ENCODE measurements around the gene PCNX2.

PCNX2 gene

GRCh38 chr1:232952514-232953499 is 342.7 kb downstream of the PCNX2 start:
- Histone ChIP-seq H3K4me1 (peaks cover 0 to 22% (median 11%) of the 10 kb centered on the region in 4 donors), H3K9me3 (no peaks in the 10 kb centered on the region), H3K27ac (no peak overlapping the region), H3K4me3 (no peak overlapping the region), H3K27me3 (no peaks in the 10 kb centered on the region), H3K36me3 (peaks cover 3 to 23% (median 17%) of the 10 kb centered on the region in 3 donors)
- DNase-seq = peak in 1 of 2 donors; percentile 26
- peak; percentile 25 to 28 for TF ChIP-seq CTCF (IDR thresholded peaks at IDR 0.05)
- intact Hi-C loops (cut with DNase I; ENCODE audit: low total_unique reads) = no loop called here

- H3K4me1 ChIP-seq = peaks cover 0 to 22% (median 11%) of the 10 kb centered on the region in 4 donors
- peak overlapping the region; percentile 75 to 93 for H3K4me3 ChIP-seq
- H3K27ac ChIP-seq = no peak overlapping the region
- H3K9me3 ChIP-seq = no peaks in the 10 kb centered on the region
- no peak for DNase-seq
- no peak for TF ChIP-seq CTCF (IDR thresholded peaks at IDR 0.05)
- intact Hi-C loops (cut with DNase I; ENCODE audit: low total_unique reads) = no loop called here
- peaks cover 0 to 11% (median 7%) of the 10 kb centered on the region in 3 donors for H3K36me3 ChIP-seq
- H3K27me3 ChIP-seq = no peaks in the 10 kb centered on the region
Observed at GRCh38 chr1:232951605-232952004, 343.9 kb downstream of the PCNX2 start.

GRCh38 chr1:232951180-232951579 is 344.3 kb downstream of the PCNX2 start:
- DNase-seq = no peak
- Histone ChIP-seq H3K27me3 (no peaks in the 10 kb centered on the region), H3K4me3 (peak overlapping the region; percentile 75 to 93), H3K9me3 (no peaks in the 10 kb centered on the region), H3K36me3 (peaks cover 0 to 7% (median 2%) of the 10 kb centered on the region in 3 donors), H3K4me1 (peaks cover 0 to 22% (median 11%) of the 10 kb centered on the region in 4 donors), H3K27ac (peak overlapping the region in 1 of 2 donors; percentile 80)
- intact Hi-C loops (cut with DNase I; ENCODE audit: low total_unique reads) = no loop called here
- no peak for TF ChIP-seq CTCF (IDR thresholded peaks at IDR 0.05)

GRCh38 chr1:232950197-232951176 is 345.0 kb downstream of the PCNX2 start, which contains the start of gene NTPCR:
Gene NTPCR (plus strand): TSS chr1:232950611. CDS start chr1:232950711, 100 bp downstream.
- H3K27me3 ChIP-seq = no peaks in the 10 kb centered on the region
- TF ChIP-seq CTCF (IDR thresholded peaks at IDR 0.05) = peak in 1 of 2 experiments; percentile 15
- peak within 1 kb of the TSS; percentile 75 to 93 for H3K4me3 ChIP-seq
- H3K9me3 ChIP-seq = no peaks in the 10 kb centered on the region
- peak within 1 kb of the TSS; percentile 75 to 80 for H3K27ac ChIP-seq
- intact Hi-C loops (cut with DNase I; ENCODE audit: low total_unique reads) = no loop called here
- no peaks in the 10 kb centered on the region for H3K36me3 ChIP-seq
- peak; percentile 86 to 94 for DNase-seq
- H3K4me1 ChIP-seq = peaks cover 0 to 22% (median 11%) of the 10 kb centered on the region in 4 donors

GRCh38 chr1:232949636-232950196 is 345.8 kb downstream of the PCNX2 start:
- peak overlapping the region; percentile 75 to 80 for H3K27ac ChIP-seq
- peaks cover 0 to 3% of the 10 kb centered on the region in 2 donors for H3K27me3 ChIP-seq
- peaks cover 0 to 22% (median 11%) of the 10 kb centered on the region in 4 donors for H3K4me1 ChIP-seq
- TF ChIP-seq CTCF (IDR thresholded peaks at IDR 0.05) = no peak
- peak overlapping the region; percentile 75 to 93 for H3K4me3 ChIP-seq
- DNase-seq = no peak
- no peaks in the 10 kb centered on the region for H3K9me3 ChIP-seq
- intact Hi-C loops (cut with DNase I; ENCODE audit: low total_unique reads) = no loop called here
- H3K36me3 ChIP-seq = no peaks in the 10 kb centered on the region

Data from tibial artery (tissue), 4 donors.